GM19463 (cell line): ENCODE results near the gene PACRG.
"Not testable (repeated sequence)": the region's sequence is repeated elsewhere in the genome, so short reads cannot be mapped to it uniquely, and the experiment has no call there.

Source experiments
- ATAC-seq: cut with Tn5 transposase; IDR thresholded peaks from one replicate; pipeline ENCODE4 v1.9.1; 2021; ENCODE audit warnings: mild to moderate bottlenecking, moderate library complexity; ENCODE audit not compliant: unreplicated experiment

Gene PACRG

DNA sequence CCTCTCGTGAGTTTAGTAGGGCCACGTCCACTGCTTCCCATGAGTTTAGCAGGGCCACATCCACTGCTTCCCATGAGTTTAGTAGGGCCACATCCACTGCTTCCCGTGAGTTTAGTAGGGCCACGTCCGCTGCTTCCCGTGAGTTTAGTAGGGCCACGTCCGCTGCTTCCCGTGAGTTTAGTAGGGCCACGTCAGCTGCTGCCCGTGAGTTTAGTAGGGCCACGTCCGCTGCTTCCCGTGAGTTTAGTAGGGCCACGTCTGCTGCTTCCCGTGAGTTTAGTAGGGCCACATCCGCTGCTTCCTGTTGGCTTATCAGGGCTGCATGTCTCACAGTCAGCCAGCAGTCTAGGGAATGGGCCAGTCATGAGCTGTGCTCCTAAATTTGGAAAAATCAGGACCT is 573.1 kb downstream of the PACRG start:
- no peak for ATAC-seq

DNA sequence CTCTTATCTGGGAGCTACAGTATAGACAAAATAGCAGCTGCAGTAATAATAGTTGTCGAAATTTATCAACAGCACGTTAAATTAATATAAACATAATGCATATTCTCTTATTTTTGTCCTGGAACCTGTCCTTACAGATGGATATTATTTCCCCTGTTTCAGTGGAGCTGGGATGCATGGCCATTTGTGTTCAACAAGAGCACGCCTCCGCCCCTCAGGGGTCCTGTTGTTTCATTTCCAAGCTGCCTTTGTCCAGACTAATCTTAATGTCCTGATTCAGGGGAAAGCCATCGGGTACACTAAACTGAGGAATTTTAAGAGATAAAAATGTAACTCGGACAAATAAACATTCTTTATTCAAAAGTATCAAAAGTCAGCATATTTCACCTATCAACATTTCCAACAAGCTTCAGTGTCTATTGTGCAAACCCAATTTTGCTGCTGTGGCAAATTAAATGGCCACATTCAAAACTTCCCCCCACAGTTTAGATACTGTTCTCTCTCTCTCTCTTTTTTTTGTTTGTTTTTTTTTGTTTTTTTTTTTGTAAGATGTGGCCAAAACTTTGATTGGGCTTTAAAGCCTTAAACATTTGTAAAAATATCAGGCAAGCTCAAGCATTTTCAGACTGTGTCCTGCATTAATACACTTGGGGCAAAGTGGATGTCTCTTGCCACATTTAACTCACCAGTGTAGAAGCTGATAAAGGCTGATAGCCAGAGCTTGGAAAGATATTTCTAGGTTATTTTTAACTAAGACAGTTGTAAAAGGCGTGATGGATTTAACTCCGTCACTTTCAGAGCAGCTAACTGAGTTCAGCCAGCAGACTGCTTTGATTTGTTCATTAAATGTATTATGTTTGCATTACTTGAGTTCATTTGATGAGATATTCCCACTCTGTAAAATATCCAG is 574.2 kb downstream of the PACRG start:
- ATAC-seq = no peak

DNA sequence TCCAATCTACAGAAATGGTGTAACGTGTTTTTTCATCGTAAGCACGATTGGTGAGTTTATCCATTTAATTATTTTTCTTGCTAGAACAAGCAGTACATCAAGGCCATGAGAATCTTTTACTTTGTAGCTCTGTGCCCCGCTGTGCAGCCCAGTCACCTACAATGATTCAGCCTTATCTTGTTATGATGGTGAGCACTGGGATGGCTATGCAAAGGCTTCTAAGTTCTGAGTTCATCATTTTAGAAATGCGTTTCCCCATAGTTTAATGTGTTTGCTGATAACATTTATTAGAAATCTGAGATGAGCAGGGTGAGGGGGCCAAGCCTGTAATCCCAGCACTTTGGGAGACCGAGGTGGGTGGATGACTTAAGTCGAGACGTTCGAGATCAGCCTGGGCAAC is 575.0 kb downstream of the PACRG start:
- ATAC-seq = no peak

DNA sequence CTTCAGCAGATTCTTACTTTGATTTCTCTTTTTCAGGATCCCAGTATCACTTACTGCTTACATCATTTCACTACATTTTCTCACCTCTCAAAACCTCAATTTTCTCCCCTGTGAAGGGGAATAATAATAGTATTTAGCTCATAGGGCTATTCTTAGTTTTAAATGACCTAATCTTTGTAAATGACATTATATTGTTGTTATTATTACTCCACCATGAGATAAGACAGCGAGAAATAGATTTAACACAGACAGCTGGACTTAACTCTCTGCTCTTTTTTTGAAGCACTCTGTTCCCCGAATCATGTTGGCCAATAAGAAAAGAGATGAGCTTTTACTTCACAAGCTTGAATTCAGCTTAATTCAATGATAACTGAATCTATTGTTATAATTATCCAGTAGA is 578.2 kb downstream of the PACRG start:
- no peak for ATAC-seq

DNA sequence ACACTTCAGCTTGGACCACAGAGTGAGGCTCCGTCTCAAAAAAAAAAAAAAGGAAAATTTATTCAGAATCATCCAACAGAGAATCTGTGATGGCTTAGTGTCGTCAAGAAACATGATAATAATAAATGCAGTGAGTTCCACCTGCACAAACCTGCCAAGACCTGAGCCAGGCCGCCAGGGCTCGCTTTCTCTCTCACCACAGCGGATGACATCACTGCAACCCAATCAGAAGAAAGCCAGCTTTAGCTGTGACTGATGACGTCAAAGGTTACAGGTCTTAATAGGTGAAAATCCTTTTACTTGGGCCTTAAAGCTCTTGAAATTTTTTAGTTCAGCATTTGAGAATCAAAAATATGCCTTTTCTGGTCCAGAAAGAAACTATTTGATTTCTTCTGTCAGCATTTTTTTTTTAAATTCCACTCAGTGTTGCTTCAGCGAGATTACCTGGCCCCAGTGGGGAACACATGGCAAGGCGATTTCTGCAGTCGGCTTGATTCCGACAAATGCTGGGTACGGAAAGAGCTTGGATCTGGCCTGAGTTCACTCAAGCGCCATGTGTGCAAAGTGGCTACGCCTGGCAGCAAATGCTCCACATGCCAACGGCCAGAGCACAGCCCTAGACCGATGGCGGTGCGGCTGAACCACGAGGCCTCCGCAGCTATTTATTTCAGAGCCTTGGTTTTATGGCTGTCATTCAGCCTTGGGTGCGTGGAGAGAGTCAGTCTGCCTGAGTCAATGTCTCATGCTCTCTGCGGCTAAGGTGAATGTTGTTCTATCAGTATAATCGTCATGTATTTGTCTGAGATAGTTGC is 581.1 kb downstream of the PACRG start:
- ATAC-seq = no peak

DNA sequence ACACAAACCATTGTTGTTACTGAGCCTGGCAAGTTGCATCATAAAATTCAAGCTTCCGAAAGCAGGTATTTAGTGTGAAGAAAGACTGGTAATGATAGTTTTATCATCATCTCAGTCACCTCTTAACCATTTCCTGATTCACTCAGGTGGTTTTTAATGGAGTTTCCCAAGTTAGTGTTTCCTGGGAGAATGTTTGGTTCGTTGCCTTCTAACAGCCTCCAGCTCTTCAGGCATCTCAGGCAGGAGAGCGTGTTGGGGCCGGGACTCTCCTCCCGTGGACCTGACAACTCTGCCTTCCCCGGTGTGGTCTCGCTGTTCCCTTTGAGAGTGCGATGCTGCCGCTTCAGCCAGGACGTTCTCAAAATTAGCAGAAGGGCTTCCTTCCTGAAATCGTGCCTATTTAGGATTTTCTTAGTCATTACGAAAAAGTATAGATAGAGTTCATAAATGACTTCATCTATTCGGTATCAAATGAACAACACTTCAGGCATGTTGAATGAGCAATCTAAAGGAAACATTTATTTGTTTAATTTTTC is 581.8 kb downstream of the PACRG start:
- ATAC-seq = no peak

DNA sequence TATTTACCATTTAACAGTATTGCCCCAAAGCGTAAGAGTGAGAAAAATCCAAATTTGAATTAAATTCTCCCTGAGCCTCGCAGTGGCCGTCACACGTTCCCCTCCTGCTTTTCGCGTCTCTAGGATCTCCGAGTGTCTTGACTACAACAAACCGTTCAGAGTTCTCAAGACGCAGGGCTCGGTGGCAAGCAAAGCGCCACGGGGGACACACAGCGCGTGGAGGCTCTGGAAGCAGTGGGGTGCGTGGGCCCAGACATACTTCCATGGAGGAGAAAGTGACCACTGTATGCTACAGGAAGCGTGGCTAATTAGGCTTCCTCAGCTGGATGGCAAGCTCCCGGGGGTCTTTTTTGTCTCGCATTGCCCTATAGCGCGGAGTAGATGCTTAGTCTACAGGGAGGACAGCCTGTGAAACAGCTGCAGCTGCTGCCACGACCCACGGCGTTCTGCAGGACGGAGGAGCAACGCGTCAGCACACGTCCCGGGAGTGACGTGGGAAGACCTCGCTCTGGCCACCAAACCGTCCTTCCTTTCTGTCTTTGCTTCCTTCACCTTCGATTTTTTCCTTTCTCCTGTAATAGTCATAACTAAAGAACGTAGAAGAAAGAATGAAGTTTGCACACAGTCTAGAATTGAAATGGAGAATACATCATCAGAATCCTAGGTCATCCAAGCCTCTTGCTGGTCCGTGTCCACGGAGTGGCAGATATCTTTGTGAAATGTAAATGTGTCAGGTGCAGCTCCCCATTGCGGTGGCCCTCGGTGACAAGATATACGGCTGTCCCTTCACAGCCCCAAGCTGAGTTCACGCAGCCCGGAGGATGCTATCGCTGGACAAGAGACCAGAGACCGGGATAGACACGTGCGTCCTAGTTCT is 582.6 kb downstream of the PACRG start:
- ATAC-seq = no peak

DNA sequence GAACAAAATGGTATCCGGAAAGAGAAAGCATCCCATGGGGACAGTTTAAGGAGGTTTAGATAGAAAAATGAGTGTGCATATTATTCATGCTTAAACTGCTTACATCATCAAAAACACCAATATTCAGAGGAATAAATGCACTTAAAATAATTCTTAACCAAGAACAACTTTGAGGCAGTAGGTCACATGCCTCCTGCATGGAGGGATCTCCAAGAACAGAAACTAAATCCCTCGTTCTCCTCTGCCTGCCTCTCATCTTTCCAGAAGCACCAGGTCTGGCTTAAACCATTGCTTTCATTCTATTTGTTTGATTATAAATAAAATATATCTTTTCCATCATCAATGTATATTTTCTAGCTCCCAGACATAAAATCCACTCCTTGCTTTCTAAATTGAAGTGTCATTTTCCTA is 583.2 kb downstream of the PACRG start:
- no peak for ATAC-seq

DNA sequence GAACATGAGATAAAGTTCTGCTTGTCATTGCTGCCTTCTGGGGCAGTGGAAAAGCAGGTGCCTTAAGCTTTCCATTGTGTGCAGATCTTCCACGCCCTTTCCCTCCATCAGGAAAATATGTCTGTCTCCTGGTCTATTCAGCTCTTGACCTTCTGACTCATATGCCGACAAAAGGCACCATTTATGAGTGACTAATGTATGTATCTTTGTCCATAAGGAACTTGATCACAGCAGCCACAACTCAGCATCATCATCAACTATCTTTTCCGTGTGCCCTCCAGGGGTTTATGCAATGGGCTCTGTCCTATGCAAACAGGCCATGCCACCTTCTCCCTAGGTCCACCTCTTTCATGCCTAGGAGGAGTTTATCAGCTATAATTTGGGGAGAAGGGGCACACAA is 584.1 kb downstream of the PACRG start:
- ATAC-seq = no peak

DNA sequence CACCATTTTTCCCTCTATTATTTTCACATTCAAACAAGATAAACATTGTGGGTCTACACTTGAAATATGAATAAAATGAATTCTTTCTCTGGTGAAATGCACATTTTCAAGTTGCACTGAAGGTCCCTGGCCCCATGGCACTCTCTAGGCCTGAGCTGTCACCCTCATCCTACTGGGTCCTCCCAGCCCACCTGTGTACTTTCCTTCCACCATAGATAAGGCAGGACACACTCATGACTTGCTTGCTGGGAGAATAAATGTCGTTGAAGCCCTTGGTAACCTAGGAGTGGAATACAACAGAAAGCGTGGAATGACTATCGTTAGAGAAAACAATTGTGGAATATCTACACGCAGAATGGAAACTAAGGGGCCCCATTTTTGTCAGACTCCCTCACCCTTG is 585.8 kb downstream of the PACRG start:
- no peak for ATAC-seq

DNA sequence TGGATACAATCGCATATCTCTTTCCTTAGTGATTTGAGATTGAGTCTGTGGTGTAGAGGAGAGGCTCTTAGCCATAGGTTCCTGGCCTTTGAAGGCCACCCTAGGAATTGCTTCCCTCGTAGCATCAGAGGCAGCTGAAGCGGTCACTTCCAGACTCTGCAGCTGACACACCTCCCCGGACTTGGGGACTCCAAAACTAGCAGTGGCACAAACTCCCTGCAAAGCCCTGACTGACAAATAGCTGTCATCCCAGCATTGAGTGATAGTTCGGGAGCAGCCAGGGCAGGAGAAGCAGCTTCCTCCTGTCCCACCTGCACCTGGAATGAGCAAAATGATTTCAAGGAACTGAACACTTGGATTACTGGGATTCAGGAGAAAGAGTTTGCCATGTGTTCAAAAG is 586.2 kb downstream of the PACRG start:
- ATAC-seq = no peak

DNA sequence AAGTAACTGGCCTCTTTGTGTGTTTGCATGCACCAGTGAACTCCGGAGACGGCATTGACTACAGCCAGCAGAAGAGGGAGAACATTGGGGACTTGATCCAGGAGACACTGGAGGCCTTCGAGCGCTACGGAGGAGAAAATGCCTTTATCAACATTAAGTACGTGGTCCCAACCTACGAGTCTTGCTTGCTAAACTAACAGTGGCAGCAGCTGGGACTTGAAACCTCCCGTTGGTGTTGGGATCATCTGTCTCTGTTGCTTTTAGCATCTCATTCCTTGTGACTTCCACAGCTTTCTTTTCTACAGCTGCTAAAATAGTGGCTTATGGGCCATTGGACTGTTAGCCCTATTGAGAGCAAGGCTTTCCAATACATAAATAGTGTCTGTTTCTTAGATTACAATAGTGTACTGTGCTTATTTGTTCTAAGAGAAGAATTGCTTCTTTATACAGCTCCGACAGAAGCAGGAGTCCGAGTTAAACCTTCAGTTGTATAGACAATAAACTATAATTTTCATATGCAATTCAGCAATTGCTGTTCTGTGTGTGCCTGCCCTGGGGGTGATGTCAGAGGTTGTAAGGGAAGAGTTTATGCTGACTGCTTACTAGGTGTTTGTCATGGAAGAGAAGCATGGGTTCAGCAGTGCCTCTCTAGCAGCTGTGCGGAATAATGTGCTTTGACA is 587.2 kb downstream of the PACRG start:
- no peak for ATAC-seq

DNA sequence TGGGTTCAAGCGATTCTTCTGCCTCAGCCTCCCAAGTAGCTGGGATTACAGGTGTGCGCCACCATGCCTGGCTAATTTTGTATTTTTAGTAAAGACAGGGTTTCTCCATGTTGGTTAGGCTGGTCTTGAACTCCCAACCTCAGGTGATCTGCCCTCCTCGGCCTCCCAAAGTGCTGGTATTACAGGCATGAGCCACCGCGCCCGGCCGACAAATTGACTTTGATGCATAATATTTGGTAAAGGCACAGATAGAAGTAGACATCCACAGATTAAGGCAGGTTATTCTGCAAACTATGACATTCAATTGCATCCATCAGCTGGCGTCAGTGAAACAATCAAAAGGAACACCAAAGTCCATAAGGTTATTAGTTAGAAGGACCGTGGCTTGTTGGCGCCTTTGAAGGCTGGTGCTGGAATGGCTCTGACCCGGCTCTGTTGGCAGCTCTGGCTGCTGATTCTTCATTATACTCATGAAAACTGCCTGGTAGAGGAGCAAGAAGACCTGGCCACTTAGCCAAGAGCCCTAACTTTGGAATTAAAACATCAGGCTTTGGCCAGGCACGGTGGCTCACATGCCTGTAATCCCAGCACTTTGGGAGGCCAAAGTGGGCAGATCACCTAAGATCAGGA is 589.2 kb downstream of the PACRG start:
- not testable (repeated sequence) for ATAC-seq

DNA sequence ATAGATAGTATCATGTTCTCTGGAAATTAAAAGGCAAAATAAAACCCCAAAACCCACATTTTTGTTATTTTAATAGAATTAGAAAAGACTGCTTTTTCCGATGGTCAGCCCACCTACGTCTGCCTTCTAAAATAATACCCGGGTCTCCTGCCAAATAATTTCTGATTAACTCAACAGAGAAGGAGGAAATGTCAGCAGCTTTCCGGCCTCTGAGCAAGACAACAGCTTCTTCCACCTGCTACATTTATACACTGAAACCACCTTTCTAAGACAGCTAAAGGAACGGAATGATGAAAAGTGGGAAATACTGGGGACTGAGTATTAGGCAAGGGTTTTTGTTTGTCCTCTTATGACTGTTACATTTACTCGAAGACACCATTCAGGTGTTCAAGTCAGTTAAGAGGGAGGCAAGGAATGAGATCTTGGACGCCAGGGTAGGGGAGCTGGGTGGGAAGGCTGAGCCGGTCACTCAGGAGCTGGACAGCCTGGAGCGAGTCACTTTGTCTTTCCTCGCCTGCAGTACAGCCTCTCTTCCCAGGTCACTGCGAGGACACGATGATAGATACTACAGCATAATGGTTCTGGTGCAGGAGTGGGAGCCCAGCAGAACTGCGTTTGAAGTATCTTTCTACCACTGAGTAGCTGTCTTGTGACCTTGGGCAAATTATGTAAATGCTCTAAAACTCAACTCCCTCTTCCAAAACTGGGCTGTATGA is 590.5 kb downstream of the PACRG start:
- no peak for ATAC-seq

DNA sequence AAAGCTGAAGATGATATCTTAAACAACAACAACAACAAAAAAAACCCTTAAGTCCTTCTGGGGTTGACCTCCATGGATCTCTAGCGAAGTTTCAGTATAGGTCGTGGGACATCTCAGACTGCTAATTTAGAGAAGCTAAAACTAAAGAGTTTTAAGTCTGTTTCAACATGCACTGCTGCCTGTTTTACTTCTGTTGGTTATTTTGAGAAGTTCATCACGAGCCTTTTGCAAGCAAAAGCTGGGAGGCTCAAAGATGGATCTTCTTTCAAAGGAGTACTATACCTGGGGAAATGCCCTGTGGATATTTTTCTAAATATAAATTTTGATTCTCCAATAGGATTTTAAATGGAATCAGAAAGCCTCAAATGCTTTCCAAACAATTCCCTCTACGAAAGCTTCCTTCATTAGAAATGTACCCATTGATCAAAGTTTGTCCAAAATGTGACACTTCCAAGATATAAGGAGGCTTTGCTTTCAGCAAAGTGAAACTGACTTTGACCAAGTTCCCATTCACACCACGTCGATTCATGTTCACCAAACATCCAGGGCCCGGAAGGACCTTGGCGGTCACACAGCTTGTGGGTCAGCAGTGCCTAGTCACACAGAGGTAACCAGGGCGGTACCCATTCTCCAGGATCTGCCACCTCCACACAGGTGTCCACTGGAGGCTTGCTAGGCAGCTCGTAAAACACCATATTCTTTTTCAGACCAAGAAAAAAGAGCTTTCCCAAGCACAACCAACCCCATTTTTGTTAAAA is 592.0 kb downstream of the PACRG start:
- no peak for ATAC-seq

DNA sequence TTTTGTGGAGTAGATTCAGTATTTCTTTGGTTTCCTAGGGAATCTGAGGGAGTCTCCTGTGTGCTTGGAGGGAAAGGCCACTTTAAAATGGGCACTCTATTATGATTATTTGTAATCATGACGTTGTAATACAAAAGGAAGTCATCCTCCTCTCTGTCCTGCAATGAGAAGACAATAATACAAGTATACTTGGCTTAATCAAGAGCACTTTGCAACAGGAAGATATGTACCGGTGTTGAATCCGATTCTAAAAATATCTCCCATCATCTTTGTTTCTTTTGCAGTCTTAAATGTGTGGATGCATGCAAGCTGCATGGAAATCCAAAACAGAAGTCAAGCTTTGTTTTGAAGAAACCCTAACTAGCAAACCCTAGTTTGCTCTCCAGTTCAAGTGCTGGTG is 592.6 kb downstream of the PACRG start:
- ATAC-seq = no peak

DNA sequence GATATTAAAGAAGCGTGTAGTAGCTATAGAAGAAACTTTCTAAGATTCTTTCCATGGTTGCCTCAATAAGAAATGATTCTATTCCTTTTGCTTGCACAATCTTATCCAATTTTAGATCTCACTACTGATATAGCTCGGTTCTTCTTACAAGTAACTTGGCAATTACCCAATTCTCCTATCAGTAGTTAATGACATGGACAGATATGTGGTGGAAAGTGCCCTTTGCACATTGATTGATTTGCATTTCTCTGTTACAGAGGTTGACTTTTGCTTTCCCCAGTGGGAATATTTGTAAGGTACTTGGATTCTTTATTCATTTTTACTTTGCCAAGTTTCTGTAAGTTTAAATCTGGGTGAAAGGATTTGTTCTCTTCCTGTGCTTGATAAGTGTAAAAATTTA is 593.0 kb downstream of the PACRG start:
- no peak for ATAC-seq

DNA sequence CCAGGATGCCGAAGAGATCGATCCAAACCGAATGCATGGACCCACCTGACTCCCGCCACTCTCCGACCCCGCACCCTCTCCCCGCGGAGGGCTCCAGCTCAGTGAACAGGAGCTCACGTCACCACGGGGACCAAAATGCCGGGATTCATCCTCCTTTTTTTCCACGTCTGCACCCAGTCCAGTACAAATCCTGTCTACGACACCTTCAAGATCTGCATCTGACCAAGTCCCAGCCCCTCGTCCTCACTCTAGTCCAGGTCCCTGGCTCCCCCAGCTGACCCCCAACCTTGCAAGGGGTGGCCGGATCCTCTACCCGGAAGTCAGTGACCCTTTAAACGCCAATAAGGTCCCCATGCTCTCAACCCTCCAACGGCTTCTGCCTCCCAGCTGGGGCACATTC is 593.9 kb downstream of the PACRG start:
- no peak for ATAC-seq
